ENCODE data around the gene SLPI. TPM values are rescaled to one million over a fixed set of nuclear protein-coding genes. Genes with fewer than 3 reads are reported as not detected.

SLPI gene
- total and polyA plus RNA-seq, 2 of the 13 experiments (the other 11 are each of a cell fraction or from before 2014, with no cell fraction given): 0.13 TPM; not detected in 1

- no peak for TF ChIP-seq ZXDC (CRISPR knock-in tag; IDR thresholded peaks at IDR 0.05)
- TF ChIP-seq IRF2 (CRISPR knock-in tag; IDR thresholded peaks at IDR 0.05): peak; percentile 17; the same call in 1 of the 2 replicates
- TF ChIP-seq ZNF839 (CRISPR knock-in tag; IDR thresholded peaks at IDR 0.05; ENCODE audit: borderline replicate concordance): peak; percentile 65; the same call in 1 of the 2 replicates
- peak; percentile 43; the same call in 1 of the 2 replicates for TF ChIP-seq MED1 (CRISPR knock-in tag; IDR thresholded peaks at IDR 0.05)
- TF ChIP-seq, protein P1, sequence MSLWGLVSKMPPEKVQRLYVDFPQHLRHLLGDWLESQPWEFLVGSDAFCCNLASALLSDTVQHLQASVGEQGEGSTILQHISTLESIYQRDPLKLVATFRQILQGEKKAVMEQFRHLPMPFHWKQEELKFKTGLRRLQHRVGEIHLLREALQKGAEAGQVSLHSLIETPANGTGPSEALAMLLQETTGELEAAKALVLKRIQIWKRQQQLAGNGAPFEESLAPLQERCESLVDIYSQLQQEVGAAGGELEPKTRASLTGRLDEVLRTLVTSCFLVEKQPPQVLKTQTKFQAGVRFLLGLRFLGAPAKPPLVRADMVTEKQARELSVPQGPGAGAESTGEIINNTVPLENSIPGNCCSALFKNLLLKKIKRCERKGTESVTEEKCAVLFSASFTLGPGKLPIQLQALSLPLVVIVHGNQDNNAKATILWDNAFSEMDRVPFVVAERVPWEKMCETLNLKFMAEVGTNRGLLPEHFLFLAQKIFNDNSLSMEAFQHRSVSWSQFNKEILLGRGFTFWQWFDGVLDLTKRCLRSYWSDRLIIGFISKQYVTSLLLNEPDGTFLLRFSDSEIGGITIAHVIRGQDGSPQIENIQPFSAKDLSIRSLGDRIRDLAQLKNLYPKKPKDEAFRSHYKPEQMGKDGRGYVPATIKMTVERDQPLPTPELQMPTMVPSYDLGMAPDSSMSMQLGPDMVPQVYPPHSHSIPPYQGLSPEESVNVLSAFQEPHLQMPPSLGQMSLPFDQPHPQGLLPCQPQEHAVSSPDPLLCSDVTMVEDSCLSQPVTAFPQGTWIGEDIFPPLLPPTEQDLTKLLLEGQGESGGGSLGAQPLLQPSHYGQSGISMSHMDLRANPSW (CRISPR knock-in tag; IDR thresholded peaks at IDR 0.05; ENCODE audit: borderline replicate concordance): peak; percentile 68; the same call in 1 of the 2 replicates
- 0 out of 2 replicates have a peak, but pooled peaks have one; percentile 25 for TF ChIP-seq ZFAT (CRISPR knock-in tag; conservative IDR thresholded peaks at IDR 0.05)
- TF ChIP-seq SALL1 (CRISPR knock-in tag; IDR thresholded peaks at IDR 0.05): peak; percentile 36; the same call in 1 of the 2 replicates
- TF ChIP-seq FOXA3 (CRISPR knock-in tag; IDR thresholded peaks at IDR 0.05): no peak
- TF ChIP-seq, protein P2, sequence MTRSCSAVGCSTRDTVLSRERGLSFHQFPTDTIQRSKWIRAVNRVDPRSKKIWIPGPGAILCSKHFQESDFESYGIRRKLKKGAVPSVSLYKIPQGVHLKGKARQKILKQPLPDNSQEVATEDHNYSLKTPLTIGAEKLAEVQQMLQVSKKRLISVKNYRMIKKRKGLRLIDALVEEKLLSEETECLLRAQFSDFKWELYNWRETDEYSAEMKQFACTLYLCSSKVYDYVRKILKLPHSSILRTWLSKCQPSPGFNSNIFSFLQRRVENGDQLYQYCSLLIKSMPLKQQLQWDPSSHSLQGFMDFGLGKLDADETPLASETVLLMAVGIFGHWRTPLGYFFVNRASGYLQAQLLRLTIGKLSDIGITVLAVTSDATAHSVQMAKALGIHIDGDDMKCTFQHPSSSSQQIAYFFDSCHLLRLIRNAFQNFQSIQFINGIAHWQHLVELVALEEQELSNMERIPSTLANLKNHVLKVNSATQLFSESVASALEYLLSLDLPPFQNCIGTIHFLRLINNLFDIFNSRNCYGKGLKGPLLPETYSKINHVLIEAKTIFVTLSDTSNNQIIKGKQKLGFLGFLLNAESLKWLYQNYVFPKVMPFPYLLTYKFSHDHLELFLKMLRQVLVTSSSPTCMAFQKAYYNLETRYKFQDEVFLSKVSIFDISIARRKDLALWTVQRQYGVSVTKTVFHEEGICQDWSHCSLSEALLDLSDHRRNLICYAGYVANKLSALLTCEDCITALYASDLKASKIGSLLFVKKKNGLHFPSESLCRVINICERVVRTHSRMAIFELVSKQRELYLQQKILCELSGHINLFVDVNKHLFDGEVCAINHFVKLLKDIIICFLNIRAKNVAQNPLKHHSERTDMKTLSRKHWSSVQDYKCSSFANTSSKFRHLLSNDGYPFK (CRISPR knock-in tag; IDR thresholded peaks at IDR 0.05; ENCODE audit: borderline replicate concordance): peak; percentile 67; the same call in 1 of the 2 replicates
- no peak for TF ChIP-seq PCBP1 (IDR thresholded peaks at IDR 0.05; ENCODE audit: borderline replicate concordance, low read depth, low read length)
- 0 out of 2 replicates have a peak, but pooled peaks have one; percentile 31 for TF ChIP-seq ZBED4 (CRISPR knock-in tag; IDR thresholded peaks at IDR 0.05; ENCODE audit: borderline replicate concordance)
- TF ChIP-seq ZBTB38 (CRISPR knock-in tag; IDR thresholded peaks at IDR 0.05): peak; percentile 68; the same call in 1 of the 2 replicates
- 0 out of 2 replicates have a peak, but pooled peaks have one; percentile 29 for TF ChIP-seq ZNF556 (CRISPR knock-in tag; IDR thresholded peaks at IDR 0.05; ENCODE audit: borderline replicate concordance)
- TF ChIP-seq POGZ (CRISPR knock-in tag; IDR thresholded peaks at IDR 0.05): no peak; the same call in 1 of the 2 replicates
Observed at GRCh38 chr20:45293041-45294002, 39.0 kb upstream of the SLPI start (continued).
